ENCODE results near the gene ASB3.

Gene ASB3

GRCh38 chr2:53740170-53740569 is 46.6 kb downstream of the ASB3 start:
- no peak for DNase-seq (ENCODE audit: insufficient read length, low spot score)
- peak; percentile 58 for TF ChIP-seq CTCF (IDR thresholded peaks at IDR 0.05; ENCODE audit: insufficient read depth, missing control alignments)
- FAIRE-seq = no peak

- no peak for TF ChIP-seq CTCF (IDR thresholded peaks at IDR 0.05; ENCODE audit: insufficient read depth, missing control alignments)
- FAIRE-seq = no peak
- no peak for DNase-seq (ENCODE audit: insufficient read length, low spot score)
These were observed 47.7 kb downstream of the ASB3 start for GRCh38 chr2:53739032-53739431.

- TF ChIP-seq CTCF (IDR thresholded peaks at IDR 0.05; ENCODE audit: insufficient read depth, missing control alignments) = no peak
- FAIRE-seq = no peak
- no peak for DNase-seq (ENCODE audit: insufficient read length, low spot score)
These were observed 49.7 kb downstream of the ASB3 start for GRCh38 chr2:53737091-53737490.

DNA sequence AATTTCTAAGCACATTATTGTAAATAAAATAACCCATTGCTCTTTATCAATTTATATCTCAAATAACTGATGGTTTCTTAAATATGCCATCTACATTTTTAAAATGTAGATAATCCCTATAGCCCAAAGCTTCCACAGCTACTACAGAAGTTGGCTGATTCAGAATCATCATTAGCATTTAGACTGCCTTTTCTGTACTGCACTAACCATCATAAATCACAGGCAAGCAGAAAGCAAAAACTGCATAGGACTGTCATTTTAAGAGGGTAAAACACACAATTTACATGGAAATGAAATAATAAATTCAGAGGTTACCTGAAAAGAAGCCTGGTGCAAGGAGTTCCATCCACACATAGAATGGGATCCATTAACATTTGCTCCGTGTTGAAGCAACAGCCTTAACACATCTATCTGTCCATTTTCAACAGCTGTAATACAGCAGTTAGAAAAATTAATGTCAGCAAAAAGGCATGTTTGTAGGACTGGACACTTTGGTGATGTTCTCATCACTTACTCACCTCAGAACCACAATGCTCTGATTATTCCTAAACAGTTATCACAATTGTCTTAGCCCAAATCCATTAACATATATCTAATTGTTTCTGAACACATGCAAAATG is 57.5 kb downstream of the ASB3 start:
- no peak for FAIRE-seq
- no peak for DNase-seq (ENCODE audit: insufficient read length, low spot score)
- TF ChIP-seq CTCF (IDR thresholded peaks at IDR 0.05; ENCODE audit: insufficient read depth, missing control alignments) = no peak

- TF ChIP-seq CTCF (IDR thresholded peaks at IDR 0.05; ENCODE audit: insufficient read depth, missing control alignments) = no peak
- FAIRE-seq (no peak), DNase-seq (ENCODE audit: insufficient read length, low spot score) (no peak)
These were observed 58.8 kb downstream of the ASB3 start for GRCh38 chr2:53727921-53728320.

DNA sequence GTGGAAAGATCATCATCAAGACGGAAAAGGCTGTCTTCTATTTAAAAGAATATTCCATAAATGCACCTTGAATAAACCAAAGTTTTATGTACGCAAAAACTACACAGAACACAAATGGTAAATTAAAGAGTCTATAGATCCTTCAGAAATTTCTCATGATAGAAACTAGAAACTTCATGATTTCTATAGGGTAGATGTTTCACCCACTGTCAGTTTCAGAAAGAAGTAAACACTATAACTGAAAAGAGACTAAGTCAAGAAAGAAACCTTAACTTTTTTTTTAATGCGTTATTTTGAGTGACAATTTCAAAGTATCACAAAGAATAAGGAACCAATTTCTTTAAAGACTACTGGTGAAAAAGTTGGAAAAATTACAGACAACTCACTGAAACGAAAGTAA is 61.1 kb downstream of the ASB3 start:
- FAIRE-seq (no peak), DNase-seq (ENCODE audit: insufficient read length, low spot score) (no peak)

More for the DNA sequence above, 61.1 kb downstream of the ASB3 start:
- no peak for TF ChIP-seq CTCF (IDR thresholded peaks at IDR 0.05; ENCODE audit: insufficient read depth, missing control alignments)

Data from D721Med (cell line).